ENCODE results near the gene SPRED2. TPM values are rescaled to one million over a fixed set of nuclear protein-coding genes. Genes with fewer than 3 reads are reported as not detected.

SPRED2 gene
- total and polyA plus RNA-seq, 2 experiments from 2014 or later, result 19.7 to 20.3 TPM

DNA sequence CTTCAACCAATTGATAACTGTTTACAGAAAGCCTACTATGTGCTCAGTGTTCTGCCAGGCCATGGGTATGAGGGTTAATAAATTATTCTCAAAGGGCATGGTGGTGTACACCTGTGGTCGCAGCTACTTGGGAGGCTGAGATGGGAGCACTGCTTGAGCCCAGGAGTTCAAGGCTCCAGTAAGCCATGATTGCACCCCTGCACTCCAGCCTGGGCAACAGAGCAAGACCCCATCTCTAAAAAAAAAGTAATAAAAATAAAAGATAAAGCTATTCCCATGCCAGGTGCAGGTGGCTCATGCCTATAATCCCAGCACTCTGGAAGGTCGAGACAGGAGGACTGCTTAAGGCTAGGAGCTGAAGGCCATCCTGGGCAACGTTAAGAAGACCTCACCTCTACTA, 8.0 kb downstream of the SPRED2 start:
- Histone ChIP-seq H3K9me3 (ENCODE audit: low read depth) (no peaks in the 10 kb centered on the region), H3K4me3 (no peak overlapping the region), H3K27me3 (replicated peaks; ENCODE audit: insufficient read depth) (no peaks in the 10 kb centered on the region), H4K20me1 (ENCODE audit: insufficient read depth) (peaks cover 25% of the 10 kb centered on the region), H3K79me2 (ENCODE audit: insufficient read depth) (peaks cover 100% of the 10 kb centered on the region), H3K9me2 (ENCODE audit: insufficient read depth) (no peaks in the 10 kb centered on the region), H3K4me1 (ENCODE audit: insufficient read depth) (peaks cover 24% of the 10 kb centered on the region), H3K27ac (no peak overlapping the region), H3K4me2 (ENCODE audit: unreplicated experiment) (no peak overlapping the region), H3K36me3 (ENCODE audit: low read depth) (no peaks in the 10 kb centered on the region), H3K9ac (no peak overlapping the region), H2AFZ (no peak overlapping the region), H3F3A (ENCODE audit: insufficient read depth) (peaks cover 7% of the 10 kb centered on the region; the same call in 1 of the 2 replicates)
- 75 to 77% methylated on average over 3 of the region's 3 CpGs for WGBS, 2 experiments (ENCODE audit: low coverage in 1 of 2, low lambda C conversion rate in 2 of 2, missing lambda C conversion rate in 2 of 2)
- in situ Hi-C loops (cut with MboI), result no loop called here
- TF ChIP-seq EZH2phosphoT487 (IDR thresholded peaks at IDR 0.05; ENCODE audit: insufficient read depth, low read depth) (no peak), EZH2 (IDR thresholded peaks at IDR 0.05; ENCODE audit: insufficient read depth, poor library complexity, severe bottlenecking) (no peak)
- no peak for DNase-seq

DNA sequence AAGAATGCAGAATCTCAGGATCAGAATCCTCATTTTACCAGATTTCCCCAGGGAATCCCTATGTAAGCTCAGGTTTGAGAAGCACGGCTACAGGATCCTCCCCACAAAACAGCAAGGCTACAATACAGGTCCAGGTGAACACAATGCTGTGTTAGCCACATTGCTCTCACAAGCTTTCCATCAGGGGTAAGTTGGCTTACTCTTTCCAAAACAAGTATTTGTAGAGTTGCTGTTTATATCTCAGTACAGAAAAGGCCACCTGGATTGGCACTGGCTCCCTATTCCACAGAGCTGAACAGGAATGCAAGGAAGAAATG, 11.0 kb downstream of the SPRED2 start:
- no peak for DNase-seq
- Histone ChIP-seq H2AFZ (no peak overlapping the region), H3K9ac (no peak overlapping the region), H3K4me3 (no peak overlapping the region), H3K27ac (peak overlapping the region; percentile 32; the same call in 1 of the 2 replicates), H3K79me2 (ENCODE audit: insufficient read depth) (peaks cover 100% of the 10 kb centered on the region), H3K4me2 (ENCODE audit: unreplicated experiment) (peak overlapping the region; percentile 3), H3K36me3 (ENCODE audit: low read depth) (no peaks in the 10 kb centered on the region), H3K27me3 (replicated peaks; ENCODE audit: insufficient read depth) (no peaks in the 10 kb centered on the region), H3F3A (ENCODE audit: insufficient read depth) (peaks cover 4% of the 10 kb centered on the region; the same call in 1 of the 2 replicates), H3K9me2 (ENCODE audit: insufficient read depth) (no peaks in the 10 kb centered on the region), H4K20me1 (ENCODE audit: insufficient read depth) (peaks cover 32% of the 10 kb centered on the region), H3K9me3 (ENCODE audit: low read depth) (no peaks in the 10 kb centered on the region), H3K4me1 (ENCODE audit: insufficient read depth) (peaks cover 15% of the 10 kb centered on the region)
- TF ChIP-seq EZH2phosphoT487 (IDR thresholded peaks at IDR 0.05; ENCODE audit: insufficient read depth, low read depth), result no peak
- TF ChIP-seq EZH2 (IDR thresholded peaks at IDR 0.05; ENCODE audit: insufficient read depth, poor library complexity, severe bottlenecking), result no peak
- WGBS, 2 experiments (ENCODE audit: low coverage in 1 of 2, low lambda C conversion rate in 2 of 2, missing lambda C conversion rate in 2 of 2), result 90 to 100% methylated on average over 1 of the region's 1 CpG
- in situ Hi-C loops (cut with MboI), result no loop called here

DNA sequence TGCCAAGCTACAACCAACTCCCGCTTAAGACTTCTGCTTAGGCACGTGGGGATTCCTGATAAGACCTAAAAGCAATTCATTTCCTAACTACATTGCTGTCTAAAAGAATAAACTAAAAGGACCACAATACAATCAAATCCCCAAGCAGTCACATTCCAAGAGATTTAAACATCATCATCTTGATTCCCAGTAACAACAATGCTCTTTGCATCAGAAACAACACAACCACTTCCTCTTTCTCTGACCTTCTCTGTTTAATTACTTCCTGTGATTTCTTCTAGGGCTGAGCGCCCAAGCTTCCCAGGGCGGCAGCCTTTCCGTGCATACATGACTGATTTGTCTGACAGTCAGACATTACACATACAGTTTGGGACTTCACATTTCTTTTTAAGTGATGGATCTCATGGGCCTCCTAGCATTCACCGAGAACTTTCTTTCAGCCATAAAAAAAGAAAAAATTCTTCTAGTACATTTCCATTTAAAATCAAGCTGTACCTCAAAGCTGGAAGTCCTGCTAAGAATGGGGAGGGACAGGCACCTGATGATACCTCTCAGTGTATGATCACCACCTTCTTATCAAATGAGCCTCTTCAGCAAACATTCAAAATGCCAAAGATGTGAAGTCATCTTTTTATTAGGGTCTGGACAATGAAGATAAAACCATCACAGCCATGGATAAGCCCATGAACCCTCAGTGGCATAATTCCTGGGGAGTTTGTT, 11.5 kb downstream of the SPRED2 start:
- no peak for TF ChIP-seq EZH2phosphoT487 (IDR thresholded peaks at IDR 0.05; ENCODE audit: insufficient read depth, low read depth)
- no peak for TF ChIP-seq EZH2 (IDR thresholded peaks at IDR 0.05; ENCODE audit: insufficient read depth, poor library complexity, severe bottlenecking)
- 91 to 93% methylated on average over 6 of the region's 6 CpGs for WGBS, 2 experiments (ENCODE audit: low coverage in 1 of 2, low lambda C conversion rate in 2 of 2, missing lambda C conversion rate in 2 of 2)
- H3K9me3 ChIP-seq (ENCODE audit: low read depth), result no peaks in the 10 kb centered on the region
- peak overlapping the region; percentile 32; the same call in 1 of the 2 replicates for H3K27ac ChIP-seq
- peak; percentile 40 for DNase-seq
- no peaks in the 10 kb centered on the region for H3K9me2 ChIP-seq (ENCODE audit: insufficient read depth)
- no peak overlapping the region for H2AFZ ChIP-seq
- H3K4me2 ChIP-seq (ENCODE audit: unreplicated experiment), result peak overlapping the region; percentile 3
- in situ Hi-C loops (cut with MboI), result no loop called here
- H3K4me3 ChIP-seq, result no peak overlapping the region
- no peak overlapping the region for H3K9ac ChIP-seq
- peaks cover 33% of the 10 kb centered on the region for H4K20me1 ChIP-seq (ENCODE audit: insufficient read depth)
- no peaks in the 10 kb centered on the region for H3K27me3 ChIP-seq (replicated peaks; ENCODE audit: insufficient read depth)
- peaks cover 15% of the 10 kb centered on the region for H3K4me1 ChIP-seq (ENCODE audit: insufficient read depth)
- peaks cover 4% of the 10 kb centered on the region; the same call in 1 of the 2 replicates for H3F3A ChIP-seq (ENCODE audit: insufficient read depth)
- H3K36me3 ChIP-seq (ENCODE audit: low read depth), result no peaks in the 10 kb centered on the region
- peaks cover 100% of the 10 kb centered on the region for H3K79me2 ChIP-seq (ENCODE audit: insufficient read depth)

DNA sequence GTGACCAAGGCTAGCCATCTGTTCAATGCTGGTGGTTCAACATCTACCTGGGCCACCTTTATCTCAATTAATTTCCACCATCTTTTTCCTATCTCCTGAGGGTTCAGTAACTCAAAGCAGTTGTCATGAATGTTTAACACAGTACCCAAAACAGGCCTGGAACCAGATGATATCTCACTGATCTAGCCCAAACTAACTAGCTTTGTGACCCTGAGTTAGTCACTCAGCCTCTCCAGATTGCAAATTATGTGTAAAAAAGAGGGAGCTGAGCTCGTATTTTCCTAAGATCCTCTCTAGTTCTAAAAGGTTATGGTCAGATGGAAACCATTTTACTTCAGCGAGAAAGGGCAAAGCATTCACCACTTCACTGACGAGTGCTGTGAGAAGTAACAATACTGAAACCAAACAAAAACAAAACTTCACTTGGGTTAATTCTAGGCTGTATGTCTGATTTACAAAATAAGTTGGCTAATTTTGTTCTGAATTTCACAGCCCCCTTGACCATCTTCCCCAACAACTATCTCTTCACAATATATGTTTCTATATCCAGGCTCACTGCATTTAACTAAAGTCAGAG, 14.8 kb downstream of the SPRED2 start:
- no peaks in the 10 kb centered on the region for H3K27me3 ChIP-seq (replicated peaks; ENCODE audit: insufficient read depth)
- no peak overlapping the region for H3K27ac ChIP-seq
- in situ Hi-C loops (cut with MboI), result no loop called here
- no peak overlapping the region for H3K4me2 ChIP-seq (ENCODE audit: unreplicated experiment)
- H3K9me2 ChIP-seq (ENCODE audit: insufficient read depth), result no peaks in the 10 kb centered on the region
- no peaks in the 10 kb centered on the region for H3K9me3 ChIP-seq (ENCODE audit: low read depth)
- H3F3A ChIP-seq (ENCODE audit: insufficient read depth), result peaks cover 4% of the 10 kb centered on the region; the same call in 1 of the 2 replicates
- peaks cover 33% of the 10 kb centered on the region for H4K20me1 ChIP-seq (ENCODE audit: insufficient read depth)
- peaks cover 100% of the 10 kb centered on the region for H3K79me2 ChIP-seq (ENCODE audit: insufficient read depth)
- DNase-seq, result no peak
- peaks cover 20% of the 10 kb centered on the region for H3K4me1 ChIP-seq (ENCODE audit: insufficient read depth)
- no peaks in the 10 kb centered on the region for H3K36me3 ChIP-seq (ENCODE audit: low read depth)
- no peak overlapping the region for H2AFZ ChIP-seq
- 94 to 97% methylated on average over 3 of the region's 3 CpGs for WGBS, 2 experiments (ENCODE audit: low coverage in 1 of 2, low lambda C conversion rate in 2 of 2, missing lambda C conversion rate in 2 of 2)
- TF ChIP-seq EZH2 (IDR thresholded peaks at IDR 0.05; ENCODE audit: insufficient read depth, poor library complexity, severe bottlenecking), result no peak
- no peak for TF ChIP-seq EZH2phosphoT487 (IDR thresholded peaks at IDR 0.05; ENCODE audit: insufficient read depth, low read depth)
- no peak overlapping the region for H3K4me3 ChIP-seq
- no peak overlapping the region for H3K9ac ChIP-seq
